ENCODE measurements around the gene PKHD1.

The PKHD1 gene

GRCh38 chr6:52087498-52087999, at the start of gene PKHD1:
PKHD1 (minus strand) TSS chr6:52087613; CDS start chr6:52084933, 2,680 bp downstream.
- DNase-seq = peak; percentile 47

- DNase-seq = no peak
These were observed 49.6 kb upstream of the PKHD1 start for GRCh38 chr6:52136934-52137467.

GRCh38 chr6:52136055-52136454, 48.6 kb upstream of the PKHD1 start:
- DNase-seq = no peak

- no peak for DNase-seq
These were observed 47.8 kb upstream of the PKHD1 start for GRCh38 chr6:52135217-52135616.

- no peak for DNase-seq
These were observed 46.6 kb upstream of the PKHD1 start for GRCh38 chr6:52134011-52134410.

- no peak for DNase-seq
These were observed 45.9 kb upstream of the PKHD1 start for GRCh38 chr6:52133324-52133723.

GRCh38 chr6:52132292-52132691, 44.9 kb upstream of the PKHD1 start:
- no peak for DNase-seq

- DNase-seq = no peak
These were observed 43.0 kb upstream of the PKHD1 start for GRCh38 chr6:52130440-52130839.

- DNase-seq = no peak
These were observed 40.5 kb upstream of the PKHD1 start for GRCh38 chr6:52127957-52128356.

GRCh38 chr6:52126231-52126630, 38.8 kb upstream of the PKHD1 start:
- no peak for DNase-seq

- no peak for DNase-seq
These were observed 38.2 kb upstream of the PKHD1 start for GRCh38 chr6:52125572-52125971.

GRCh38 chr6:52125139-52125538, 37.7 kb upstream of the PKHD1 start:
- no peak for DNase-seq

GRCh38 chr6:52124126-52125121, 37.0 kb upstream of the PKHD1 start:
- DNase-seq = no peak

GRCh38 chr6:52123251-52123650, 35.8 kb upstream of the PKHD1 start:
- no peak for DNase-seq

GRCh38 chr6:52117352-52117751, 29.9 kb upstream of the PKHD1 start:
- DNase-seq = no peak

- DNase-seq = no peak
These were observed 29.2 kb upstream of the PKHD1 start for GRCh38 chr6:52116605-52116948.

GRCh38 chr6:52115891-52116604, 28.6 kb upstream of the PKHD1 start:
- DNase-seq = no peak

- DNase-seq = no peak
These were observed 27.8 kb upstream of the PKHD1 start for GRCh38 chr6:52115145-52115741.

GRCh38 chr6:52109171-52109571, 21.8 kb upstream of the PKHD1 start:
- DNase-seq = no peak

GRCh38 chr6:52108128-52108527, 20.7 kb upstream of the PKHD1 start:
- no peak for DNase-seq

- no peak for DNase-seq
These were observed 19.6 kb upstream of the PKHD1 start for GRCh38 chr6:52106994-52107393.

GRCh38 chr6:52104979-52105378, 17.6 kb upstream of the PKHD1 start:
- DNase-seq = no peak

GRCh38 chr6:52103623-52104022, 16.2 kb upstream of the PKHD1 start:
- no peak for DNase-seq
